Germinal center (tissue), 1 donor: Measurements from ENCODE around the gene TVP23C.

Experiments
- DNase-seq: peaks from one replicate; pipeline ENCODE4 v3.0.0; 2012; ENCODE audit warnings: mixed read lengths, low spot score

The TVP23C gene

DNA sequence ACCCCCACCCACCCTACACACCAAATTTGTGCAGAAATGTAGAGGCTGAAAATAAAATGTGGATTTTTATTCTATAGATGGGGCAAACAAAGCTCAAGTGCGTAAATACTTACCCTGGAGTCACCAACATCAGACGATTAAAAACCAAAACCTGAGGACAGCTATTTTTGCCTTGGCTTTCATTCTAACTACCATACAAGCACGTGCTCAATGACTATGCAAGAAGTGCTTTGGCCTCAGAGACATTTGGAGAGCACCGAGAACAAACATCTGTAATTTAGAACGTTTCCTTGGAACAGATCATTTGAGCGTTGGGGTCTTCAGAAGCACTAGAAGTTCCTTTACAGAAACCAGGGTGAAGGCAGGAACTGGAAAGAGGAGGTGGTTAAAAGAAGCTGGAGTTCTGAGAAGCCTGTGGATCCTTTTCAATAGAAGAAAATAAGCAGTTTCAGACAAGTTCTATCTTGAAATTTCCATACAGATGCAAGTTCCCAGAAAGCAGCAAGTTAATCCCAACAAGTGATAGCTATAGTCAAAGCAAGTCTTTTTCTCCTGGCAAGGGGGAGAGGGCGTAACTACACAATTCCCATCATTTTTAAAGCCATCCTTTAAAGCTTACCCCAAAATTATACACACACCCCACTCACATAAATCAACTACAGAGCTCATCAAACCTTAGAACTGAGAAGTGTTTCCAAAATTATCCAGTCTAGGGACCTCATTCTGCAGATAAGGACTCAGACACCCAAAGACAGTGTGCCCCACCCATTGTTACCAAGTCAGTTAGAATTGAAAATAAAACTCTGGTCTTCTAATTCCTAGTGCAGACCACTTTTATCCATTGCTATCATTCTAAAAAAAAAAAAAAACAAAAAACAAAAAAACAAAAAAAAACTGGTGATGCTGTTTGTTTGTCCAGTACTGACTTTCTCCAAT, 66.3 kb downstream of the TVP23C start:
- DNase-seq: no peak

DNA sequence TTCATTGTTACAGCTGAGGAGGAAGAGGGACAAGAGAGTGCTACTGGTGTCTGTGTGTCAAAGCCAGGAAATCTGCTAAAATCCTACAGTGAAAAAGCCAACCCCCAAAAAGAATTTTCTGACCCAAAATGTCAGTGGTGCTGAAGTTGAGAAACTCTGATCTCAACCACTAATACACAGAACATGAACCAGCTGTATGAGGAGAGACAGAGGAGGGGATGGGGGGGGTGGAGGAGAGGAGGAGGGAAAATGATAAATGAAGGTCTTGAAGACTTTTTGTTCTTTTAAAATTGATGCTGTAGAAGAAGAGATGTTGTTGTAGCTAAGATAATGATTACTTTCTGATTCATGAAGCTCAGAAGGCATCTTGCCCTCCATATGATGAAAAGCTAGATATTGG, 68.5 kb downstream of the TVP23C start:
- no peak for DNase-seq

DNA sequence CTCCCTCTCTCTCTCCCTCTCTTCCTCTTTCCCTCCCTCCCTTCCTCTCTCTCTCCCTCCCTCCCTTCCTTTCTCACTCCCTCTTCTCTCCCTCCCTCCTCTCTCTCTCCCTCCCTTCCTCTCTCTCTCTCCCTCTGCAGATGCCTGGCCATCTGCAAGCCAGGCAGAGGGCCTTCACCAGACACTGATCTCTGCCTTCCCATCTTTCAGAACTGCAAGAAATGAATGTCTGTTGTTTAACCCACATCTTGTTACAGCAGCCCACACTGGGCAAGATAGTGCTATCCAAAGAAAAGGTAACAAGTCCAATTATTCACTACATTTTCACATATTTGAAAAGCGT, 69.6 kb downstream of the TVP23C start:
- DNase-seq: no peak

DNA sequence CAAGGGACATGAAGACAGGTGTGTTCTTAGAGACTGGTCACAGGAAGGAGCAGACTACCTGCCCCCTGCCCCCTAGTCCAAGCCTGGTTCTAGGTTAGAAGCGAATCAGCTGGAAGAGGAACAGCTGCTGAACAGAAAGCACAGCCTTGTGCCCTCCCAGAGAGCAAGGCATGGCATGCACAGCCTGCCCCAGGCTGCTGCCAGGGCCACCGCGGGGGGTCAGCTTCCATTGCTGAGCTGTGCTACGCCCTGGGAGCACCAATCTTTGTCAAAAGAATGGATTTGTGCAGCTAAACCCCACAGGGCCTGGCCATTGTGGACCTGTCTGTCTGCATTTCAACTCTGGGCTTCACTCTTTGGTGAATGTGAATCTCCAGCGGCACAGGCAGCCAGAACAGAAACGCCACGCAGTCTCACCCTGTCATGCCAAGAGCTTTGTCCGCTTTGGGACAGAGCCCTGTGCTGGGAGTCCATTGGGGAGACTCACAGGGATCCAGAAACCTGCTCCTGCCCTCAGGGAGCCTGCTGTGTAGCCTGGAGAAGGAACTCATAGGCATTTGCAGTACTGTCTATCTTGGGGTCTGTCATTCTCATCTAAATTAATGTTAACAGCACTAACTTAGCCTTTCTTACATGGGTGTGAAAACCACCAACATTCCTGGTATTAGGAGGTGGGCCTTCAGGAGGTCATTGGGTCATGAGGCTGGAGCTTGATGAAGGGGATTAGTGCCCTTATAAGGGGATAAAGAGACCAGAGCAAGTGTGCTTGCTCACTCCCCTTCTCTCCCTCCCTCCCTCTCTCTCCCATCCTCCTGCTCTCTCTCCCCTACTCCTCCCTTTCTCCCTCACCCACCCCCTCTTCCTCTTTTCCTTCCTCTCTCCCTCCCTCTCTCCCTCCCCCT, 70.2 kb downstream of the TVP23C start:
- DNase-seq: no peak

DNA sequence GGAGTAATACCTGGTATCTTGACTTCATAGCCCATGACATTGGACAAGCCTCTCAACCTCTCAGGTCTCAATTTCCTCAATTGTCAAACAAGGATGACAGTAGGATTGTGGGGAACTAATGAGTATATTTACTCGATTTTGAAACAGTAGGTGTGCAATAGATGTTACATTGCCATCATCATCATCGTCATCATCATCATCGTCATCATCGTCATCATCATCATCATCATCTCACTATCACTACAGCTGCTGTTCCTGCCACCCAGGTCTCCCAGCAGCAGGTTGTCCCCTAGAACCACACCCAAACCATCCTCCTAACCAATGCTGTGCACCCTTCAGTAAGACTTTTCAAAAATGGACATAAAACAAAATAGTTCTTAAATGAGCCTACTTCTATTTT, 71.1 kb downstream of the TVP23C start:
- DNase-seq: no peak

DNA sequence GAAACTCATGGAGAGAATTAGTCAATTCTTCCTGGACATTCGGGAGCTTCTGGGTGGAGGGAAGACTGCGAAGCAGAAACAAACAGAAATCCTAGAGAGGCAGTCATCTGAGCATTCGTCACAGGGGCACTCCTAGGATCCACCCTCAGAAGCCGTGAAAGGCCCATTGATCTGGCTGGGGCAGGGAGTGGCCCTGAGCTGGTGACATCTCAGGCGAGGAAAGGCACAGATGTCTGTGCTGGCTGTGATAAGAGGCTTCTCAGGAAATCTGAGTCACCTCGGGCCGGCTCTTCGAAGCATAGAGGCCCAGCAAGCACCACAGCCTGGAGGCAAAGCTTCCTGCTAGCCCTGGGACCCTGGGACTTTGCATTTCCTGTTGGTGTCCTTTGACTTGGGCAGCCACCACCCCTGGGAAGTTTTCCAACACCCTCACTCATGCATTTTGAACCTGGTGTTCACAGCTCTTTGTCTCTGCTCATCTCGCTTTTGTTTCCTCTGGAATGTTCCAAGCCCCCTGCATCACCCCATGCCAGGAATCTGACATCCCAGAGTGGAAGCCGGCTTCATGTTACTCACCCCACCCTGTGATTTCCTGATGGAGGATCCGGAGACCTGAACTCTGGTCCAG, 72.5 kb downstream of the TVP23C start:
- no peak for DNase-seq

DNA sequence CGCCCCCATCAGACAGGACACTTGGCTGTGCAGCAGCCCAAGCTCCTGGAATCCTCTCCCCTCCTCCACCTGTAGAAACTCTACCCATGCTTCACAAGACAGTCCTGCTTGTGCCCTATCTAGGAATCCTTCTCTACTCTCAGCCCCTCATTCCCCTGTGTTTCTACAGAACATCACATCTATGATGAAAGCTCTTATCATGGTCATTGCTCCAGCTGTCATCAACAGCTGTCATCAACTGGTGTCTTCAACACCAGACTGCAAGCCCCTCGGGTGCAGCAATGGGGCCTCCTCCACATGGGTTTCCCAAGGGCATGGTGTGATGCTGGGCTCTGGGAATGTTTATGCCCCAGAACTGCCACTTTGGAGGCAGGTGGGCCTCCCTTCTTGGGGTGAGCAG, 74.7 kb downstream of the TVP23C start:
- DNase-seq: no peak

DNA sequence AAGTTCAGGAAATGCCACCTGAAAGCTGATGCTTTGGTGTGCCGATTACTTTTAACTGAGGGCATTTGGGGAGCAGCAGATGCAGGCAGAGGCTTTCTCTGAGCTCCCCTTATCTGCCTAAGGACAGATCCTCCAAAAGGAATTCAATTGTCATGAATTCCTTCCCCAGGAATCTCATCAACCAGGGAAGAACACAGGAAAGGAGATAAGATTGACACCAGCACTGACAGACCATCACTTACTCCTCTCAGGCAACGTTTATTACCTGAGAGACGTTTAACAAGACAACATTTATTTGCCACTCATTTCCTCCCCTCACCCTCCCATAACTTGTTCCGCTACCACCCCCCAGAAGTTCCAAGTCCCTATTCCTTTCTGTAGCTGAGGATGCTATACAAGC, 78.2 kb downstream of the TVP23C start:
- no peak for DNase-seq

DNA sequence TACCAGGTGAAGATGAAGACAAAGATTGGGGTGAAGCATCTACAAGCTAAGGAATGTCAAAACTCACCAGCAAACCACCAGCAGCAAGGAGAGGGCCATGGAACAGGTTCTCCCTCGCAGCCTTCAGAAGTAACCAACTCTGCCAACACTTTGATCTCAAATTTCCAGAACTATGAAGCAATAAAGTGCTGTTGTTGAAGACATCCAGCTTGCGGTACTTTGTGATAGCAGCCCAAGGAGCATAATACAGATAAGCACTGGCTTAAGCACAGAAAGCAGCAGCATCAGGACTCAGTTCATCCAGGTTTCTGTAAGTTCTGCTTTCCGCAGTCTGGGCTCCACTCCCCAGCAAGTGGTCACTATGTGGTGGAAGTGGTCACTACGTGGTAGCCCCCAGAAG, 79.9 kb downstream of the TVP23C start:
- no peak for DNase-seq

DNA sequence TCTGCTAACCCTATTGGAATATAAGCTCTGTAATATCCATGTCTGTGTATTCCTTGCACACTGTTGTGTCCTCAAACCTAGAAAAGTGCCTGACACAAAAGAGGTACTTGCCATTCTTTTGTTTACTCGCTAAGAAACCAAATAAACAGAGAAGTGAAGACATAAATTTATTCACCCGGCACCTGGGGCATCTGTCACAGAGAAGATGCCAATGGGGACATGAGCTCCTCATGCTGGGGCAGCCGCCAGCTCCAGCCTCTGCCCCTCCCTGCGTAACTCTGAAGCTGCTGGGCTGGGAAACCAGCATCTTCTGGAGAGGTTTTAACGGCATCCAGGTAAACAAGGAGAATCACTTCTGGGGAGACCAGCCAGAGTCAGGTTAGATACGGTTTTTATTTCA, 80.8 kb downstream of the TVP23C start:
- no peak for DNase-seq

DNA sequence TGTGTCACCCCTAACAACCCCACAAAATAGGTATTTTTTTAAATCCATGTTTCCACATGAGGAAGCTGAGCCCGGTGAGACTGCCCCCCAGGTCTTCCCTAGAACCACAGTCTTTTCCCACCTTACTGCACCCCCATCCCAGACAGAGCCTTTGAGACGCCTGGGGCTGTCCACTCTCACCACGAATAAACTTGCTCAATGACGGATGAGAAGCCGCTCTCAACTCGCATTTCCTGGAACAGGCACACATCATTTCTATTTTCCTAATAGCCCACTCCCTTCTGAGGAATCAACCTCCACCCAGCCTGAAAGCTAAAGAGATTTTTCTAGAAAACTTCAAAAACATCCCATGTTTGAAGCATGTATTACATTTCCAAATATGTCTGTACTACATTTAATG, 81.8 kb downstream of the TVP23C start:
- no peak for DNase-seq

DNA sequence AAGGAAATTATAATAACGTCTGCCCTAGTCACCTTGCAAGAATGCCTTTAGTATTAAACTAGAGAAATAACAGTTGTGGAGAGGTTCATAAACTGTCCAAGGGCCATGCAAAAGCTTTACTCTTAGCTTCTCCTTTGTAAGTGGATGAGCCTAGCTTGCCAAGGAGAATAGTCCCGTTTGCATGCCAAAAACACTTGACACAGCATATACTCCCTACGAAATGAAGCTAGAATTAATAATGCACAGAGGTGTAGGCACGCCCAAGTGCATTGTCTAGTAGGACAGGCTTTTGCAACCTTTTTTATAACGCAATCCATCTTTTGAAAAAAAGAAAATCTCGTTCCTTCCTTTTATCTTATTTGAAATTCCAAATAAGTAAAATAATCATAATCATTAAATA, 83.1 kb downstream of the TVP23C start:
- no peak for DNase-seq

DNA sequence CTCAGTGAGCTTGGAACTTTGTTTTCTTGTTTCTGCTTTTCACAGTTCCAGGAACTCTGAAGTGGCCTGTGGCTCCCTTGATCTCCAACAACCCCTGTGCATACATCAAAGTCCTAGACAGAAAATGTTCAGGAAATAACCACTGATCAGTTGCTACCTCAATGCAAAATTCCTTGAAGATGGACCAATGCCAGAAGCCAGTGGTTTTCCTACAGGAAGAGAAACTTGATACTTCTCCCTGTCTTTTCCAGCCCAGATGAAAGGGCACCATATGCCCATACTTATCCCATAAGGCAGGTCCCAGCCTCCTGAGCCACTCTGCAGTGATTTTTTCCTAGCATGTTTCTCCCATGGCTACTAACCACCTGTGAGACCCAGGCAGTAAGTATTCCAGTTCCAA, 83.6 kb downstream of the TVP23C start:
- DNase-seq: no peak

DNA sequence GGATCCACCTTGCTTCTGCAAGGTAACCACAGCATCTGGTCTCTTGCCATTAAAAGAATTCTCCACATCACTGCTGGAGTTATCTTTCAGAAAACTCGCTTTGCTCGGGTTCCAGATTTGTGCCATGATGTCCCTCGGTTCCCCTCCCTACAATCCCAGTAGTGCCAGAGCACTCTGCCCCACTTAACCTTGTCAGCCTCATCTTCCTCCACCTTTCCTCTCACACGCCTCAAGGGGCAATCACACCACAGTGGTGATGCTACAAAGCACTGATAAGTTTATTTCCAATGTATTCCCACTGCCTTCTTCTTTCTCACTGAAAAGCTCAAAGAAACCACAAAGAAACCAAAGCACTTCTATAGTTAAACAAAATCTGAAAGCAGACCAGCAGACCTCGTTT, 84.4 kb downstream of the TVP23C start:
- DNase-seq: no peak

DNA sequence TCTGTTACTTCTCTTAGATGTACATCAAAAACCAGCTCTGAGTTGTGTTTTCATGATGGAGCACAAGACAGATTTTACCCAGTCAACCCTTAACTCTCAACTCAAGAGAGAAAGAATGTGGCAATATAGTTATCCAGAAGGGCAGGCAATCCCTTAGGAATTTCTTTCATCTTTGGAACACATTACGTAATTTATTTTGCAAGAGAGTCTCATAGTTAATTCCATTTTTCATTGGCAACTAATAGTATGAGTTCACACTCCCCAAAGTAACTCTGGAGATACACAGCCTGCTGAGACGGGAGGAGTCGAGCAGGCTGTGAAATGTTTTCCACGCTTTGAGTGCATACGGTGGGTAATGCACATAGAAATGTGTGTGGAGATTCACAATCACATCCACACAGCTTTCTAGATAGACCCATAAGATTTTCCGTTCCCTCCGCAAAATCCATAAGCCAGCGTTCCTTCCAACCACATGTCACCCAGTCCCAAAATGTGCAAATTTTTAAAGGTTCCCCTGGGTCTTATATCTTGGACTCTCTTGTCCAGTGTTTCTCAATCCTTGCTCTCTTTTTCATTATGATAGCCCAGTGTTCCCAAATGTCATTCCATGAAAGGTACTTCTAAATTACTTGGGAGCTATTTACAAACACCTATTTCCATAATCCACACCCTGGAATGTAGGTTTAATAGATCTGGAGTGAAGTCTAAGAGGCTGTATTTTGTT, 87.5 kb downstream of the TVP23C start:
- no peak for DNase-seq

DNA sequence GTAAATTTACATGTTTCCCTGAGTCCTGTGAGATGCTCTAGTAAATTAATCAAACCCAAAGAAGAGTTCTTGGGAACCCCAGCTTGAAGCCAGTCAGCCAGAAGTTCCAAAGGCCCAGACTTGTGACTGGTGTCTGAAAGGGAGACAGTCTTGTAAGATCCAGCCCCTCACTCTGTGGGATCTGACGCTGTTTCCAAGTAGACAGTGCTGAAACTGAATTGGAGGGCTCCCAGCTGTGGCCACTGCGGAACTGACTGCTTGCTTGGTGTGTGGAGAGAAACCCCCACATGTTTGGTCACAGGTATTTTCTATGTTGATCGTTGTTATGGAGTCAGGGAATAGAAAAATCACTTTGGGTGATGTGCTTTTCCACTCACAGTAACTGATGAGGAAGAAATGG, 90.4 kb downstream of the TVP23C start:
- DNase-seq: no peak

DNA sequence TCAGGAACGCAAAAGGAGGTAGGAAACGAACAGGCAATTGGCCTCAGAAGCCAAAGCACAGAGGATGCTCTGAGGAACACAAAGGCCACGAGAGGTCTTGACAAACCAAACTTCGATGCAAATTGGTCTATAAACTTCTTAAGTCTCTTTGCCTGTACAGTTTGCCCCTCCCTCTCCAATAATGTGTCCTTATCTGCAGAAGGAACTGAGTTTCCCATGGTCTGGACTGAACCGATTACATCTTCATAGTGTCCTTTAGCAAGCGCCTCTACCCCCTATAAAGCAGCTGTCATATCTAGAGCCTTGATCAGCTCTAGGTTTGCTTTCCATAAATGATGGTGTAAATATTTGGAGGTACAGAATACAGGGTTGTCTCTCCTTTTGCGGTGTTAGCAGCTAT, 92.7 kb downstream of the TVP23C start:
- no peak for DNase-seq

DNA sequence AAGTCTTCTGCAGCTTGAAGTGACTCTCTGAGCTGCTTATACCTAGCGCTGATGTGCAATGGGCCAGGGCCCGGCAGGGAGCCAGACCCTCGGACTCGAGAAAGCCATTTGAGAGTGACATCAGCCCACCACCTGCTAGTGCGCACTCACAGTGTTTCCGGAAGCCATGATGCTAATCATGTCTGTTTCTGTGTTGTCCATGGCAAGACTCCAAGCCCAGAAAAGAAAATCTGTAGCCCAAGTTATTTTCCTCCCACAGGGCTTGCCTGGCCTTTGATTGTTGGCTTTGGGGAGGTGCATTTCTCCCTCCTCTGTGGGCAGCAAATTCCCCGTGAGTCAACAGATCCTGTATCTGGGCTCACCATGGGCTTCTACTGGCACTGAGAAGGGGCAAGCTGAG, 94.0 kb downstream of the TVP23C start:
- no peak for DNase-seq

DNA sequence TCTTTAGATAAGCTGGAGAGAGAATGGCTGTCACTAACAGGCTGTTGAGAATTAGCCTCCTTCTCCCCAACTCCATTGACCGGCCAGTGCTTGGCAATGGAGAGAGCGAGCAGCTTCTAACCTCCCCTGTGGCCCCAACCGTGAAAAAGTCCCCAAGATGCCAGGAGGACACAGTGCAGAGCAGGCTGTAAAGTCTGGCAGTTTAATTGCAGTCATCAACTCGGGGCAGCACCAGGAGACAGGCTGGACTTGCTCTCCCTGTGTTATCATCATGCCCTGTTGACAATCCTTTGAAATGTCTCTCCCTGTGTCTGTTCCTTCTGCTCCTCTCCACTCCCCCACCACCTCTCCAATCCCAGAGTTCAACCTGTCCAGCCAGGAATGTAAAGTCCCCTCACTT, 95.2 kb downstream of the TVP23C start:
- DNase-seq: no peak

DNA sequence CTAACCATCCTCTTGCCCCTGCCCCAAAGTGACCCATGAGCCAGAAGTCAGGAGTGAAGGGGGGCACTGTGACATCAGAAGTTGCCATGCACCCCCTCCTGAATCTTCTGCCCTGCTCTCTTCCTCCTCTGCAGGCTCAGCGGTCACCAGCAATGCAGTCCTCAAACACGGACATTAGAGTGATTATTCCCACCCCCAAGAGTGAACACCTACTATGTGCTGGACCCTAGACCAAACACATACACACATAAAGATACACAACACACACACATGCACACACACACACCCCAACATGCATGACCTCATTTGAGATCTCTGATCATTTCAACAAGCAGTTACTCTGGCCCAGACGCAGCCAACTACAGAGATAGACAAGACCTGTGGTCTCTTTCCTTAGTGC, 95.7 kb downstream of the TVP23C start, which contains the start of gene CDRT4:
Gene CDRT4 (minus strand): TSS at position 30 of the 400 bp plus-strand sequence. CDS start 27,383 bp downstream, outside the sequence.
- no peak for DNase-seq

DNA sequence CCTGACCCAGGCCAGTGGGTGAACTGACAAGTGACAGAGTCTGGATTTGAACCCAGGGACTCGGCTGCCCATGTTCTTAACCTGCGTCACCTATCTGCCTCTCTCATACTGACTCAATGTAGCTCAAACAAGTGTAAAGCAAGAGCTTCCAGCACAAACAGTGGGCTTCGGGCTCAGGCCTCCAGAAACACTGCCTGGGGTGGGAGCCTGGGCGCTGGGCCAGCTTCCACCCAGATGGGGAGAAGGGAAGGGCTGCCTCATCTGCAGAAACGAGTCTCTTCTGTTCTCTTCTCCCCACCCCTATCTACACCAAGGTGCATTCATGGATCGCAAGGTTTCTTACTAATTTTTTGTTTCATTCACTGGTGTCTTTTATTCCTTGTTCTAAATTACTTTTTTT, 97.2 kb downstream of the TVP23C start:
- no peak for DNase-seq
